Dedifferentiated amniotic fluid mesenchymal stem cell (primary cell): Measurements from ENCODE around the gene LRFN5.
A peak's percentile ranks its signal among the peaks of the same experiment; 100 is the strongest.
"Not testable (repeated sequence)": the region's sequence is repeated elsewhere in the genome, so short reads cannot be mapped to it uniquely, and the experiment has no call there.

Experiments used
- DNase-seq: peaks from one replicate; pipeline ENCODE4 v3.0.0-alpha.2; 2016; ENCODE audit errors: extremely low spot score

LRFN5 gene

DNA sequence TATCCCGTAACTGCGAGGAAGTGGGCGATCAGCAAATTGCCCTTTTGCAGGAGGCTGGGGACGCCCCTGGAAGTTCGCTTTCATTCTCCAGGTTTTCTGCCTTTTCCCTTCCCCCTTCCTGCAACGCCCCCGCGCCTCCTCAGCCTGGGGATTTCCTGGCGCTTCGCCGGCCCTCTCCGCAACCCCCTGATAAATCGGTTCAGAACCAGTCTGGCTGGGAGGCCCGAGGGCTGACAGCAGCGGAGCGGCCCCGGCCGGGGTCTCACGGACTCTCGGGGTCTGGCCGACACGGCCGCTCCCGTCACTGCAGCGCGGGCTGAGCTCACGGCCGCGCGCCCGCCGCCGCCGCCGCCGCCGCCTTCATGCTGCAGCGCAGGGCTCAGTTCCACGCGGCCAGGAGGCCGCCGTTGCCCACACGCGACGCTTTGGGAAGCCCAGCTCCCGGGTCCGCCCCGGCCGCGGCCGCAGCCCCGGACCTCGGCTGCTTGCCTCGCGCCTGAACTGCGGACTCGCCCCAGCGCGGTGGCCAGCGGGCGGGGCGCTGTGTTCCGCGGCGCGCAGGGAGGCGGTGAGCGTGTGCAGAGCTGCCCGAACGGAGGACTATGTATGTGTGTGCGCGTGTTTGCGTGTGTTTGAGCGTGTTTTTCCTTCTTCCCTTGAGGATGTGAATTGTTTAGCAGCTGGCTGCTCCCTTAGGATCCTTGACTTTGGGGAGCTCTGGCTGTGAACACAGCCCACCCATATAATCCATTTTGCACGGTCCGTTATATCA lies at the start of gene LRFN5:
Gene LRFN5, plus strand, starts transcription at position 345 of the 772 bp plus-strand sequence.
- no peak for DNase-seq

DNA sequence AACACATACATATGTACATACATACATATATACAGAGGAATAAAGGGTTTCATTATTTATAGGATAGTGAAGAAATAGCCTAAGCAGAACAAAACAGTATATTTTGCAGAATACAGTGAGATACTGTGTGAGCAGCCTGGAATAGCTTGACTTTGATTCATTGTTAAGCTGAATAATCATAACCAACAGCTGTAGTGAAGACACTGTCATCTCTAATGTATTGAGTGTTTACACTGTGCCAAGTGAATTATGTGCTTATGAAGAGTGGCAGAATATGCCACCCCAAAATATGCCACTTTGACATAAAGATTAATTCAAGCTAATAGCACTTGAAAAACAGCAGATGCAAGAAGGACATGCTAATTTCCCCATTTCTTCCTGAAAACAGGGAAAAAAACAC lies 48.2 kb upstream of the LRFN5 start:
- no peak for DNase-seq

- DNase-seq, result not testable (repeated sequence)
Measured at GRCh38 chr14:41566864-41567263, 39.8 kb upstream of the LRFN5 start.

DNA sequence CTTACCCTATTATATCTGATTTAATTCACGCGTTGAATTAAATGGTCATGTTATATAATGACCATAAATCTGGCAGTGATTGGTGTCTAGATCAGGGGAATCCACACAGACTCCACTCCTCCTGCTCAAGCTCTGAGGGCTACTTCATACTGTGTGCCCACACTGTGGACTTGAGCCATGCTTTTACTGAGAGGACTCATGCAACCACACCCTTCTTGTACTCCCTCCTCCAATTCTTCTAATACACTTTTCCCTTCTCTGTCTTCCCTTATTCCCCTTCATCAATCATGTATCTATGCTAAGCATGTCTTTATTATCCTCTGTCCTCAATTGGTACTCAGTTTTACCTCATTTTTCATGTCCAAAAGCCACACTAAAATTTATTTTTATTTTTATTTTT lies 37.7 kb upstream of the LRFN5 start:
- no peak for DNase-seq

GRCh38 chr14:41570415-41571155 lies 36.1 kb upstream of the LRFN5 start:
- no peak for DNase-seq

GRCh38 chr14:41586237-41586636 lies 20.4 kb upstream of the LRFN5 start:
- DNase-seq, result no peak

DNA sequence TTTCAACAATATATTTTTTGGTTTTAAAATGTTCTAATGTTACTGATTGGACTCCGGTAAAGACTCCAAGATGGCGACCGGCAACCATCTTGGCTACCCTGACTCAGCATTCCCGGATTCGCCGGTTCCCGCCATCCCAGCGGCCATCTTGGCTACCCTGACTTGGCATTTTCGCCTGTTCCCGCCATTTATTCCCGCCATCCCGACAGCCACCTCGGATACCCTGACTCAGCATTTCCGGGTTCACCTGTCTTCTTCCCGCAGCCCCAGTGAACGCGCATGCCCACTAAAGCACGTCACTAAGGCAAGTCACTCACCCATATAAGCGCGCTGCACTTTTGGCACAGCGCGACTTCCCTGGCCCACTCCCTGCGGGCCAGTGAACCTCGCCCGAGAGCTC lies 9.0 kb upstream of the LRFN5 start:
- no peak for DNase-seq

DNA sequence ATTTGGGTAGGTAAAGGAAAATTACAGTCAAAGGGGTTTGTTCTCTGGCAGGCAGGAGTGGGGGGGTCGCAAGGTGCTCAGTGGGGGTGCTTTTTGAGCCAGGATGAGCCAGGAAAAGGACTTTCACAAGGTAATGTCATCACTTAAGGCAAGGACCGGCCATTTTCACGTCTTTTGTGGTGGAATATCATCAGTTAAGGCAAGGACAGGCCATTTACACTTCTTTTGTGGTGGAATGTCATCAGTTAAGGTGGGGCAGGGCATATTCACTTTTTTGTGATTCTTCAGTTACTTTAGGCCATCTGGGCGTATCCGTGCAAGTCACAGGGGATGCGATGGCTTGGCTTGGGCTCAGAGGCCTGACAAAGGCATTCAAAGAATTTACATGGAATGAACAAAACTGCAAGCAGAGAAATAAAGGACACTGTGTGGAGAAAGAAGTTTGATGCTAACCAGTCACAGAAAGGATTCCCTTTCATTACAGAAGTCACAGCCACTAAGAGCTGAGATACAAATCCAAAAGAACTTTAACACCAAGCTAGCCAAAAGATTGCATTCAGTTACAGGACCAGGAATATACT lies 6.8 kb upstream of the LRFN5 start:
- DNase-seq, result not testable (repeated sequence)

GRCh38 chr14:41604721-41605531 lies 1.8 kb upstream of the LRFN5 start:
- no peak for DNase-seq

- DNase-seq, result no peak
Measured at GRCh38 chr14:41605550-41606281, 960 bp upstream of the LRFN5 start.

GRCh38 chr14:41606282-41606531 lies 469 bp upstream of the LRFN5 start:
- DNase-seq, result no peak

GRCh38 chr14:41607304-41607775 lies 664 bp downstream of the LRFN5 start:
- no peak for DNase-seq

DNA sequence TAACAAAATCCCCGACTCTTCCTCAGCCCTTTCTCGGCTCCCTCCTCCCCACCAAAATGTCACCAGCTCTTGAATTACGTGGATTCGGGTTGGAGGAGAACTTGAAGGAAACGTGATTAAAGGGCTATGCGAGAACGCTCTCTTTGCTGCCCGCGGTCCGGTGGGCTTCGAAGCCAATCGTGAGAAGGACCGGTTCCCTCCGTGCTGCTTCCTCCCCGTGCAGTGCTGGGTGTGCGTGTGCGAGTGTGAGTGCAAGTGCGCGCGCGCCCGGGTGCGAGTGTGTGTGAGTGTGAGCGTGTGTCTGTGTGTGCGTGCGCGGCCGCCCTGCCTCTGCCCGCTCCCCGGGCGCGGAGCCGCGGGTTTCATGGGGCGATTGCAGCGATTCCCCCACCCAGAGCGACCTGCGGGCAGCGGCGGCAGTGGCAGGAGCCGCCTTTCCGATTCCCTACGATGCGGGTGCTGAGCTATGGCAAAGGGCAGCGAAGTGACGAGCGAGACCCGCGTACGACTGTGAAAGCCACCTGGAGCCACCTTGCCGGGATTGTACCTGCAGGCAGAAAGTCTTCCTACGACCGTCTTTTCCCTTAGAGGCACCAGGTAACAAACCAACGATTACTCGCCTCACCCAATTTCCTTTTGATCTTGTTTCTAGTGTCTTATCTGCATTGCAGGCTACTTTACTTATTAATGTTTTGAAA lies 1.4 kb downstream of the LRFN5 start:
- no peak for DNase-seq

DNA sequence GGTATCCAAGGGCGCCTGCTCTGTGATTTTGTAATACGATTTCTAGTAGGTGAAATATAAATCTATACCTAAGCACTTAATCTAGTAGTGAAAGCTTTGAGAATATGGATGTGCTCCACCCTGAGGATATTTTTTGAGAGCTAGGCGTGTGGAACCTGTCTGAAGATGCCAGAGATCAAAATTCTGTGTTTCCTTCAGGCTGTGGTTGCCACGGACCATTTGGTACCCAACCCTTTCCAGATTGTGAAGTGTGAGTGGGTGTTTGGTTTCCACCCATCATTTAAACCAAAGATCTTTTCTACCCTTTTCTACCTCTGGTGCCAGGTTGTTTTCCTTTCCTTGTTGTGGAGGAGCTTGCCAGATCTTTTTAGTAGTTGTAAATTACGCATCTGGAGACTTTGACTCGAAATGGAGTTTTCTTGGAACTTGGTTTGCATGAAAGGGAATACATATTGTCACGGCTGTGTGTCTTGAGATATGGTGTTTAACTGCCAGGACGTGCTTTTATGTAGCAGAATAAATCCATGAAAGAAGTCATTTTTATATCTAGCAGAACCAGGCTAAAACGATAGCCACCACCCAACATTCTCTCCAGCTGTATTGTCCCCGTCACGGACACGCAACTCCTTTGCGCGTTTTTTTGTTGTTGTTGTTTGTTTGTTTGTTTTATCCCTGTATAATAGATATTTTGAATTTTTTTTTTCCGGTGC lies 2.2 kb downstream of the LRFN5 start:
- no peak for DNase-seq

DNA sequence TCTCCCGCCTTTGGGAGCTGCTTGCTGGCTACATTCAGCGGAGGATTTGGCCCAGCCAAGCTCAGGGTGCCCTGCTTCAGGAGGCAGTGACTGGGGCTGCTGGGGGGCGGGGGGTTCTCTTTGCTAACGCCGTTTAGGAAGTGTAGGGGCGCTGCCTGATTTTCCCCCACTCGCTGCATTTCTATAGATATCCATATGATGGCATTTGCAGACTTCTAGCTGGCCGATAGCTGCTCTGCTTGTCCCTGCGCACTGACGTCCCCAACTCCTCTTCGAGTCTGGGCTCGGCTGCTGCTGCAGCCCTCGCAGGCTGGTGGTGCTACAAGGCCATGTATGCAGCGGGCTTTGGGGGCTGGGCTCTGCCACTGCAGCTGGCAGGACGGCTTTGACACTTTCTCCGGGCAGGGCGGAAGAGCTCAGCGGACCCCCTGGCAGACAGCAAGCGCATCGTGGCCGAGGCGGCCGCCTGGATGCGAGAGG lies 3.1 kb downstream of the LRFN5 start:
- peak; percentile 28 for DNase-seq

DNA sequence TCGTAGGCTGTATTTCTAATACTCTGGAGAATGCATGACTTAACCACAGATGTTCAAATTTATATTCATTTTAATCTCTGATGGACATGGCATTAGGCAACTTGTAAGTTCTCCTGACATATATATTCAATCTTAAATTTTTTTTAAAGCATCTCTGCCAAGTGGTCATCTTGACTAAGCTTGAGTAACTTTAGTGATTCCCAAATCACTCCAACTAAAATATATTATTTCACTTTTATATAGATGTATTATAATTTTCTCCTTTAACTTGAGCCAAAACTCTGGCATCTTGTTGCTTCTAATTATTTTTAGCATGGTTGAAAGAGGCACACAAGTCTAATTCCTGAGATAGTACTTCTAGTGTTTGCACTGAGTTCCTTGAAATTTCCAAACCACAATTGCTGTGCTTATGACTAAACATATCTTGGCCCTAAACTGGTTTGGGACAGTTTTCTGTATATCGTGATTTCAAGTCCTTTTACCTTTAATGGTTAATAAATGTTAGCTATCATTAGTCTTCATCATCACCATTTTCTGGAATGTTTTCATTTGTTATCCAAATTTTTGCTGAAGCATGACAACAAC lies 8.4 kb downstream of the LRFN5 start:
- DNase-seq, result no peak

DNA sequence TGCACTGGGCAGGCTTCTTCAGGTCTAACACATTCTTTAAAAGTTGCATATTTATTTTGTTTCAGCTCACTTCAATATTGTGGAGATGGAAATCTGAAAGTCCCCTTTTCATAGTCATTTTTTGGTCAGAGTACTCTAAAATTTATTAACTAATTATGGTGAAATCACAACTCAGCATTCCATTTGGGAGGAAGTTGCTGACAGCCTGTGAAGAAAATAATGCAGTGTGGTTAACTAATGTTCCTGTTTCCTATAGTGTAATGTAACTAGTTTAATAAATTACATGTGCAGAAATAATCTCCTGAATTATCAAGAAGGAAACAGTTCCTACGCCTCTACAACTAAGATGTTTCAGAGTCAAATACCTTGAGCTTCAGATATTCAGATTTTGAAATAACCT lies 17.1 kb downstream of the LRFN5 start:
- no peak for DNase-seq

- no peak for DNase-seq
Measured at GRCh38 chr14:41629876-41630275, 23.2 kb downstream of the LRFN5 start.

- DNase-seq, result no peak
Measured at GRCh38 chr14:41634286-41634685, 27.6 kb downstream of the LRFN5 start.
